ENCODE results near the gene AKT3.
"Not testable (repeated sequence)": the region's sequence is repeated elsewhere in the genome, so short reads cannot be mapped to it uniquely, and the experiment has no call there.

AKT3 gene

GRCh38 chr1:243783714-243784113 is 66.3 kb downstream of the AKT3 start:
- ATAC-seq (no peak), DNase-seq (no peak)

DNA sequence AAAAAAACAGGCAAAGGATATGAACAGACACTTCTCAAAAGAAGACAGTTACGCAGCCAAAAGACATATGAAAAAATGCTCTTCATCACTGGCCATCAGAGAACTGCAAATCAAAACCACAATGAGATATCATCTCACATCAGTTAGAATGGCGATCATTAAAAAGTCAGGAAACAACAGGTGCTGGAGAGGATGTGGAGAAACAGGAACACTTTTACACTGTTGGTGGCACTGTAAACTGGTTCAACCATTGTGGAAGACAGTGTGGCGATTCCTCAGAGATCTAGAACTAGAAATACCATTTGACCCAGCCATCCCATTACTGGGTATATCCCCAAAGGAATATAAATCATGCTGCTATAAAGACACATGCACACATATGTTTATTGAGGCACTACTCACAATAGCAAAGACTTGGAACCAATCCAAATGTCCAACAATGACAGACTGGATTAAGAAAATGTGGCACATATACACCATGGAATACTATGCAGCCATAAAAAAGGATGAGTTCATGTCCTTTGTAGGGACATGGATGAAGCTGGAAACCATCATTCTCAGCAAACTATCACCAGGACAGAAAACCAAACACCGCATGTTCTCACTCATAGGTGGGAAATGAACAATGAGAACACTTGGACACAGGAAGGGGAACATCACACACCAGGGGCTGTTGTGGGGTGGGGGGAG is 77.5 kb downstream of the AKT3 start:
- not testable (repeated sequence) for ATAC-seq, DNase-seq

DNA sequence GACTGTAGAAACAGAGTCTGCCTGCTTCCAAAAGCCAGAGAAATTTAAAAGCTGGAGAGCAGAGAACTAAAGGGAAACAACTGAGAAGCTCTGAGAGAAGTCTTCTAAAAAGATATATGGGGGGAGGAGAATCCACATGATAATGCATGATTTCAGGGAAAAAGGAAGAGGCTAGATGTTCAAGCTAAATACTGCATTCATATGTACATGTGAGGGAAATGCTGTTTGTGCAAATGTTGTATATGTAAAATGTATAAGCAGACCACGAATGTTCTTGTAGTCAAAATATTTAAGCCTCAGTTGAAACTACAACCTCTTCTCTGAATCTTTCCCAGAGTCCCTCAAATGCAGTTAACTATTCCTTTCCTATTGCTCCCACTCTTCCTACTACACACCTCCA is 79.2 kb downstream of the AKT3 start:
- ATAC-seq, result no peak
- no peak for DNase-seq

GRCh38 chr1:243765676-243766075 is 84.4 kb downstream of the AKT3 start:
- ATAC-seq, result no peak

DNA sequence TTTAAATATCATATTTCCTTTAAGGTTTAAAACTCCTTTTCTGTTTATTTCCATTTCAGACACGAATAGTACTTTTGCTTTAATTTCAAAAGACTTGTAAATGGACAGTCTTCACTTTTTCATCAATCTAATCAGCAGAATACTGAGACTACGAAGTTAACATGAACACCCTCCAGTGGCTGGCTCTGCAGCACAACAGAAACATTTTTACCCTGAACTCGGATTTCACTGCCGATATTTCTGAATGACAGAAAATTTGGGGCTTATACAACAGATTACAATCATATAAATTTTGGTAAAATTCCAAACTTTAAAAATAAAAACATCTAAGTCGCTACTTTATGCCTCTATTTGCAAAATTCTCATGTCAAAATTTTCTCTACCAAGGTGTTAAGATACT is 86.2 kb downstream of the AKT3 start:
- no peak for ATAC-seq
- DNase-seq, result no peak

More at GRCh38 chr1:243765676-243766075, 84.4 kb downstream of the AKT3 start:
- DNase-seq, result no peak

DNA sequence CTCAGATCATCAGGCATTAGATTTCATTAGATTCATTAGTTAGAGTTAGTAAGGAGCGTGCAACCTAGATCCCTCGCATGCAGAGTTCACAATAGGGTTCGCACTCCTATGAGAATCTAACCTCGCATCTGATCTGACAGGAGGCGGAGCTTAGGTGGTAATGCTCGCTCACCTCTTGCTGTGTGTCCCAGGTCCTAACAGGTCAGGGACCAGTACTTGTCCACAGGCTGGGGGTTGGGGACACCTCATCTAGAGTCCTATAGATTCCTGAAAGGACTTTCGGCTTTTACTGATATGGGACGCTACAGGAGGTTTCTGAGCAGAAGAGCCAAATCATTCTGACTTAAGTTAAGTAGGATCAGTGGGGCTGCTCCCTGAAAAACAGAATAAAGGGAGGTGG is 91.4 kb downstream of the AKT3 start:
- ATAC-seq (no peak), DNase-seq (no peak)

- DNase-seq (no peak), ATAC-seq (no peak)
Observed at GRCh38 chr1:243756529-243756928, 93.5 kb downstream of the AKT3 start.

DNA sequence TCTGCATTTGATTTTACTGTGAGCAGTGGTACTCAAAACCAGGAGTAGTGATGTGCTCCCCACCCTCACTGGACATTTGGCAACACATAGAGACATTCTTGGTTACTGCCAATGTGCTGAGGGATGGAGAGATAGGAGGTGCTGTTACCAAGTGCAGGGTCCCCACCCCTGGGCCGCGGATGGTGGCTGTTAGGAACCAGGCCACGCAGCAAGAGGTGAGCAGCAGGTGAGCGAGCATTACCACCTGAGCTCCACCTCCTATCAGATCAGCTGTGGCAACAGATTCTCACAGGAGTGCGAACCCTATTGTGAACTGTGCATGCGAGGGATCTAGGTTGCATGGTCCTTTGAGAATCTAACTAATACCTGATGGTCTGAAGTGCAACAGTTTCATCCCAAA is 95.7 kb downstream of the AKT3 start:
- DNase-seq (no peak), ATAC-seq (no peak)

- DNase-seq (no peak), ATAC-seq (no peak)
Observed at GRCh38 chr1:243751506-243751905, 98.5 kb downstream of the AKT3 start.

GRCh38 chr1:243748706-243749283 is 101.2 kb downstream of the AKT3 start:
- DNase-seq (no peak), ATAC-seq (peak; percentile 87)

- no peak for ATAC-seq
- no peak for DNase-seq
Observed at GRCh38 chr1:243748227-243748626, 101.8 kb downstream of the AKT3 start.

GRCh38 chr1:243746751-243747150 is 103.3 kb downstream of the AKT3 start:
- DNase-seq (no peak), ATAC-seq (no peak)

- no peak for DNase-seq
- no peak for ATAC-seq
Observed at GRCh38 chr1:243745356-243745755, 104.7 kb downstream of the AKT3 start.

DNA sequence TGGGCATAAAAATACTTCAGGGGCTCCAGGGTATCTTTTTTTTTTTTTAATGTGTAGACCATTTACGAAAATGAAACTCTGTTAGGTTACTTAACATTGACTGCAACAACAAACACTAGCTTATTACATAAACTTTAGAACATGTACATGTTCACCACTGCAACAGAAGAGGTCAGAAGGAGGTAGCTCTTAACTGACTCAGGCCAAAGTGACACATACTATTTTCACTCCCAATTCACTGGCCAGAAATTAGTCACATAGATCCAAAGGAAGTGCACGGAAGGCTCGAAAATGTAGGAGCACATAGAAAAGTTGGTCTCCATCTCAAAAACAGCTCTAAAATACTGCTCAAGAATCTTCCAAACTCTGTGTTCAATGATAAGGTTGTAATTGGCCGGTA is 107.2 kb downstream of the AKT3 start:
- no peak for DNase-seq

DNA sequence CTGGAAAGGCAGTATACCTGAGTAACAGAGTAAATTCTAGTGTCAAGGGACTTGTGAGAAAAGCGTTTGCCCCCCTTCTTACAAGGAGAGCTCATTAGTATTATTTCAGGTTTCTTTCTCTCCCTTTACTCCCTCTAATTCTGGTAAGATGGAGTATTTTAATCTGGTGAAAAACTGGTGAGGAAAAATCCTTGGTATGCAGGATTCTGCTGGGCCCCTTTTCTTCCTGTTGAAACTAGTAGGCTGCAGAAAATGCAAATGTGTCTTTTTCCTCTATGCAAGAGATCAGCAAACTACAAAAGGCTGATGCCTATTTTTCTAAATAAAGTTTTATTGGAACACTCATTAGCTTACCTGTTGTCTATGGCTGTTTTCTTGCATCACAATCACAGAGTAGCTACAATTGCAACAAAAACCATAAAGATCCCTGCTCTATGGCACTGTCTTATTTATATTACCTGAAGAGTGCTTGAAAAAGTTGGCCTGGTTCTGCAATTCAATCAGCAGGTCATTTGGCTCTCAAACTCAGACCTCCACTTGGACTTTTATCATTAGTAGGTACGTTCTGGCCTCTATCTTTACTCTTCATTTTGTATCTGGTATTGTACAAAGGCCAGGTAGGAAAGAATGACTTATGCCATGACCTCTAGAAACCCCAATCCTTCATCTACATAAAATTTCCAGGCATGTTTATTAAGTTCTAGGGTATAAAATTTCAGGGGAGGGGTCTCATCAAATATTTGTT is 109.6 kb downstream of the AKT3 start:
- ATAC-seq, result no peak
- no peak for DNase-seq

More for the DNA sequence above, 107.2 kb downstream of the AKT3 start:
- no peak for ATAC-seq

- DNase-seq (no peak), ATAC-seq (no peak)
Observed at GRCh38 chr1:243739335-243740003, 110.6 kb downstream of the AKT3 start.

GRCh38 chr1:243738020-243738419 is 112.0 kb downstream of the AKT3 start:
- ATAC-seq, result no peak

DNA sequence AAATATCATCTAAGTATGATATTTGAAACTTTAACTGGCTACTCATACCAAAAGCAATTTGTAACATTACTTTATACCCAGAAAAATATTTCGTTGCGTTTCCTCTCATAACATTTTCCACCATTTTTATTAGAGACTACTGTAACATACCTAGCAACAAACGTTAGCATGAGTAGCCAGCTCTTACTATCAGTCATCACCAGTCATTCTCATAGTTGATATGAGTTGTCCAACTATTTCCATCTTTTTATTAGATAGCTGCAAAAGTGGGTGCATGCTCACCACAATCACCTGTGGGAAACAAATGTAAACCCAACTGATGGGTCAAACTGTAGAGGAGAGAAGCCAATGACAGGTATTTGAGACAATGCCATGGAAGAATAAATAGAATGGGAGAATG is 114.6 kb downstream of the AKT3 start:
- DNase-seq (no peak), ATAC-seq (no peak)

More at GRCh38 chr1:243738020-243738419, 112.0 kb downstream of the AKT3 start:
- DNase-seq, result no peak

GRCh38 chr1:243734308-243734695 is 115.7 kb downstream of the AKT3 start:
- ATAC-seq, result no peak
- no peak for DNase-seq

DNA sequence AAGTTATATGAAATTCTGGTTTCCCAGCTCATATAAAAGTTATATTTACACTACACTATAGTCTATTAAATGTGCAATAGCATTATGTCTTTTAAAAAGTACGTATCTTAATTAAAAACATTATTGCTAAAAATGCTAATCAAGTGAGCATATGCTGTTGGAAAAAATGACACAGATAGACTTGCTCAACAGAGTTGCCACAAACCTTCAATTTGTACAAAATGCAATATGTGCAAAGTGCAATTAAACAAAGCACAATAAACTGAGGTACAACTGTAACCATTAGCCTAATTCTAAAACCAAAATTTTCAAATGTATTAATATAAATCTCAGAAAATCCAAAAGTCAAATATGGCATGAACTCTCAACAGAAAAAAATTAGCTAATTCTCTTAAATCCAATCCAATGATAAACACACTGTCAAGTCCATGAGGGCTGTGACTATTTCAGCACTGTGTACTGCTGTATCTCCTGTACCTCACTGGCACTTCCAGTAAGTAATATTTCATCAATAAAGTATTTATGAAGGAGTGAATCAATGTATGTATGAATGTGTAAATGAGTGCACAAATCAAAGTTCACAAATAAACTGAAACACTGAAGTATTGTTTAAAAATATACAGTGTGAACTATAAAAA is 116.3 kb downstream of the AKT3 start:
- ATAC-seq, result no peak
- DNase-seq, result no peak

GRCh38 chr1:243732637-243733036 is 117.4 kb downstream of the AKT3 start:
- no peak for ATAC-seq

GRCh38 chr1:243731974-243732625 is 117.9 kb downstream of the AKT3 start:
- no peak for DNase-seq
- no peak for ATAC-seq

More at GRCh38 chr1:243732637-243733036, 117.4 kb downstream of the AKT3 start:
- no peak for DNase-seq
